Endometrium (tissue), 2 donors: ENCODE data around the gene SNAPC4.
"Not testable (repeated sequence)": the region's sequence is repeated elsewhere in the genome, so short reads cannot be mapped to it uniquely, and the experiment has no call there.

Source experiments
- FAIRE-seq: peaks from 2 replicates; lab custom pipeline; 2012; peaks lifted over from hg19 to GRCh38; lab: Jason Lieb, UNC
- donor health status: control.
- donor health status: control.

Gene SNAPC4

DNA sequence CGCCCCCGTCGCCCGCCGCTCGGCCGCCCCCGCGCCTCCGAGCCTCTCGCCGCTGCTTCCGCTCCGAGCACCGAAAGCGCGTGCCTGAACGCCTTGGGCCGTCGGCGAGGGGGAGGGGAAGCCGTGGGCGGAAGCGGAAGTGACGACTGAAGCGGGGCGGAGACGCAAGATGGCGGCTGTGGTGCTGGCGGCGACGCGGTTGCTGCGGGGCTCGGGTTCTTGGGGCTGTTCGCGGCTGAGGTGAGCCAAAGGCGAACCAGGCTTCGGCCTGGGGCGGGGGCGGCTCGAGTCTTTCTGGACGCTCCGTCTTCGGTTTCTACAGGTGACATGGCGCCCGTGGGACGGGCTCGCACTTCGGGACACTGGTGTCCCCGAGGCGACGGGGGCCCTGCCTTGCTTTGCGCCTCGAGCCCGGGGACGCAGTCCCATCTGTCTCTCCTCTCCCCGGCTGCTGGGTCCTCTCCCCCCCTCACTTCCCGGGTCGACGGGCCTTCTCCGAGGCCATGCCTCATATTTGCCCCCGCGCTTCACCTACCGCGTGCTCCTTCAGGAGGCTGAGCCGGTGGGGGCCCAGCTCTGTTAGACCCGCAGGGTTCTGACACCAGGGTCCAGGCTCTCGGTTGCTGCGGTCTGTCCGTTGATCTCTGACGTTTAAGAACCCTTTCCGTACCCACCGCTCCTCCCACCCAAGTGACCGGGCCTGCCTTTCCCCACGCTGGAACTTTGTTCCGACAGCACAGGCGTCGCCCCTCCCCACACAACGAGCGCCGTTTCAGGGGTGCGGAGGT is 10.7 kb upstream of the SNAPC4 start, which contains the start of the genes ENTR1 and PMPCA:
Gene ENTR1 (minus strand): TSS at position 115 of the 788 bp plus-strand sequence. CDS start 217 bp downstream, outside the sequence.
Gene PMPCA (plus strand): TSS at position 159 of the 788 bp plus-strand sequence. CDS start 11 bp downstream, at position 170.
- no peak for FAIRE-seq

DNA sequence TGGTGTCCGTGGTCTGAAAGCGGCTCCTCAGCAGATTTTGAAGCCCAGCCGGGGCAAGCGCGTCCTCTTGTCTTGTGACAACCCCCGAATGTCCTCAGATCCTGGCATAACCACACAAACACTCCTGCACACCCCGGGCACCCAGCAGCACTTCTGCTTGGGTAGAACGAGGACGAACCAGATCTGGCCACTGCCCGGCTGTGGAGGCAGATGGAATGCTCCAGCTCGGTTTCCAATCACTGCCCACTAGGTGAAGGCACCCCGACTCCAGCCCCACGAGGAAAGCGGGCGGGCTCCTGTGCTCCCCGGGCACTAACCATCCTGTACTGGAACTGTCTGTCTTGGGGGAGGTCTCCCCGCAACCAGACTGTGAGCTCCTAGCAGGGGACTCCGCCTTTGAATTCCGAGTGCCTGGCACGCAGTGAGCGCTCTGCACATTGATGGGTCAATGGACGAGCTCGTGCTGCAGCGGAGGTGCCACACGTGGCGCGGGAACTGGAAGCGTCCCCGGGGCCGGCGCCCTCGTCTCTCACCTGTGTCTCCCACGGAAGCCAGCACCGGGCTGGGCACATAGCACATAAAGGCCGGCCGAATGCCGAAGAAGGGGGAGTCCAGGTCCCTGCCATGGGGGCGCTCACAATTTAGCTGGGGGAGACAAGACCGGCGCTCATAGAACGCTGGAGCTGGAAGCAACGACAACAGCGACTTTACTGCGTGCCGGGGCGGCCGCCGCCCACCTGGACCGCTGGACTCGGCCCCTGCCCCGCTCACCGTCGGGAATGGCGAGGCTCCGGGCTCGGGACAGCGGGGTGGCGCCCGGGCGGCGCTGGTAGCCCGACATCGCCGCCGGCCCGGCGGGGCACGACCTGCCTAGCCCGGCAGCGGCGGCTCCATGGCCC is 9.8 kb upstream of the SNAPC4 start:
- FAIRE-seq = no peak

DNA sequence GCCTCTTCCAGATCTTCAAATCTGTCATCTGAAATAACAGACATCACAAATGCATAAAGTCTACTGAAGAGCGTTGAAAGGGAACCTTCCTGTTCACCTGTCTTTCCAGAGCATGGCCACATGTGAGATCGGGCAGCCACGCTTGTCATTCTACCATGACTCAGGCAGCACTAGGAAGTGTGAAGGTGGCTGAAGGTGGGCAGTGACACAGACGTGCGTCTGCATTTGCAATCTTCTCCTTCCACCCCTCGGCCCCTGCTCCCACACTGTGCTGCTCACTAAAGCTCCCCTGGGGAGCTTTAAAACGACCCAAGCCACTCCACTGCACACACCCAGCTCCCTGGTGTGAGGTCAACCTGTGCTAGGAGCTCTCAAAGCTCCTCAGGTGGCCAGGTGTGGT is 7.9 kb upstream of the SNAPC4 start:
- no peak for FAIRE-seq

DNA sequence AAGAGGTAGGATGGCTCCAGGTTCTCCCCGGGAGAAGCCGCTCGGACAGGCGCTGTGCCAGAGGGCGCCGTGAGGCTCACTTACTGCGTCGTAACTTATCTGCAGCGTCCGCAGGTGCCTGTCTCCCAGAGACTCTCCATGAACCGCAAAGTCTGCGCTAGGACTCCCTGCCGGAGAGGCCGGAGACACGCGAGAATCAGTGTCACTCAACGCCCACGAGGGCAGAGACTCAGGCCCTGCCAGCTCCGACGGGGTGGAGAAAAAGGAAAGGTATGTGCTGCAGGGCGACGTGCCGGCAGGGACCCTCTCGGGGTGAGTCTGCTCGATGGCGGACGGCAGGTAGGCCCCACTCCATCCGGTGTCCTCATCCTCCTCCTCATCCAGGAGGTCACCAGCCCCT is 7.1 kb upstream of the SNAPC4 start:
- not testable (repeated sequence) for FAIRE-seq

DNA sequence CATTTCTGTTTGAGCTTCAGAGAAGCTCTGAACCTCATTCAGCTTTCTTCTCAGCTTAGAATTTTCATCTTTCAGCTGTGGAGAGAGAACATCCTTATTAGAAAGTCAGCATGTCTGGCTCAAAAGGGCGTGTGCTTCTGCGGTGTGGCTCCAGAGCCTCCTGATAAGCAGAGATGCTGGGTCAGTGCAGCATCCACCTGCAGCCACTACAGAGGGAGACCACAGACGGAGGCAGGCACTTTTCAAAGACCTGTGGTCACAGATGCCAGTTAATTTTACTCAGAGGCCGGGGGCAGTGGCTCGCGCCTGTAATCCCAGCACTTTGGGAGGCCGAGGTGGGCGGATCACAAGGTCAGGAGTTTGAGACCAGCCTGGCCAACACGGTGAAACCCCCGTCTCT is 5.9 kb upstream of the SNAPC4 start:
- not testable (repeated sequence) for FAIRE-seq

DNA sequence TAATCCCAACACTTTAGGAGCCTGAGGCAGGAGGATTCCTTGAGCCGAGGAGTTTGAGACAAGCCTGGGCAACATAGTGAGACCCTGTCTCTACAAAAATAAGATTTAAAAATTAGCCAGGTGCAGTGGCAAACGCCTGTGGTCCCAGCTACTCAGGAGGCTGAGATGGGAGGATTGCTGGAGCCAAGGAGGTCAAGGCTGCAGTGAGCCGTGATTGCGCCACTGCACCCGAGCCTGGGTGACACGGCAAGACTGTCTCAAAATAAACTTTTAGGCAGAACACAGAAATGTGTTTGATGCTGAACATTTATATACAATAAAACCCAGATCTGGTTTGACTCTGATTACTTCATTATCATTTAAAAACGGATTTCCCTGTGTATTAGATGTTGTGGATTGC is 5.5 kb upstream of the SNAPC4 start:
- no peak for FAIRE-seq

DNA sequence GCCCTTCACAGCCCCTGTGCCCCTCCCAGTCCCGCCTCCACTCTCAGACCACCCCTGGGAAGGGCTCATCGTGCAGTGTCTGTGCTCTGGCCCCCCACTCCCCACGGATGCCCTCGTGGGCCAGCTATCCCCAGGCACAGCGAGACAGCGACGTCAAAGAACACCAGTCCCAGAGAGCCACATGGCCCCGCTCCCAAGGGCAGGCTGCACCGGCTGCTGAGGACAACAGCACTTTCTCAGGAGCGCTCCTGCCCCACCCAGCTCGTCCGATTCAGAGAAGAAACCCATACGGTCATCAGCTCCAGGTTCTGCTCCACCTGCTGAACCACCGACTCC is 4.8 kb upstream of the SNAPC4 start:
- no peak for FAIRE-seq

DNA sequence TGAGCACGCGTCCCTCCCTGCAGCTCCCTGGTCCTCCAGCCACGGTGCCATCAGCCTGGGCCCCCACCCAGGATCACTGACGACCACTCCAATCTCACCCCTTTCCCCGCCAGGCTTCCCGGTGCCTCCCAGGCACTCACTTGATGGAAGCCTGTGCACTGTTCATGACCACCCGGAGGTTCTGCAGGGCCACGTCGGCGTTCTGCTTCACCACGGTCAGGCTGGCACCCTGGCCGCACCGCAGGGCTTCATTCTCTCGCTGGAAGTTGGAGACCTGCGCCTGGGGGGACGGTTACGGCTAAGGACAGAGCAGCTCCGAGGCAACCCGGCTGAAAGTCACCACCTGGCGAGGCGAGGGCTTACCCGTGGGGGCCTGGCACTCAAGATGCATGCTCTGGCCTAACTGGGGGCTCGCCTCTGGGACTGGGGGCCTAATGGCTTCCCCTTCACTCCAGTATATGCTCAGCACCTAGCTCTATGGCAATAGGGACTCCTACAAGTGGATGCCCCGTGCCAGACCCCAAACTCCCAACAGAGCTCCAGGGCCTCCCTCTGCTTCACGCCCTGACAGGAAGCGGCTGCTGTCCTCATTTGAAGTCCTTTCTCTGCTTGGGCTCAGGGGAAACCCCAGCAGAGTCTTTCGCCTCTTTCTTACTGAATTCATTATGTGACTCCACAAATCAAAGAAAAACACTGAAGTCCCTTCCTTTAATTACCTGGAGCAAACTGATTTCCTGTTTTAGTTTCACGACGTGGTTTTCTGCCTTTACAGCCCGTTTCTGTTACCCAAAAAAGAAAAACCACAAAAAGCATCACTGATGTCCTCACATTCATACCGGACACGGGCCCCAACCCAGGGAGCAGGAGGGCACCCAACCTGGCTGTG is 4.2 kb upstream of the SNAPC4 start:
- FAIRE-seq = no peak

DNA sequence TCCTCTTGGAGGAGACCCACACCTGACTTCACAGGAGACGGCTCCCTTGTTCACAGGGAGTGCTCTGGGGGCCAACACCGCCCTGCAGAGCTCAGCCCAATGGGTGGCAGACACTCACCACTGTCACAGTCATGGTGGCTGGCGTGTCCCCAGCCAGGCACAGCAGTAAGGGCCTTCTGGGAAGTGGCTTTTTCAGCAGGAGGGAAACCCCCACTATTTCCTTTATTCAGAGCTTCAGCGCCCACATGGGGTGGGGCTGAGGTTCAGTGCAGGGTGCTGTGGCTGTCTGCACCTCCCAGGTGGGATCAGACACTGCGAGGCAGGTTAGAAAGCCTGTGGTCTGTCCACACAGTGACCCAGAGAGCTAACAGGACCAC is 3.6 kb upstream of the SNAPC4 start:
- no peak for FAIRE-seq

DNA sequence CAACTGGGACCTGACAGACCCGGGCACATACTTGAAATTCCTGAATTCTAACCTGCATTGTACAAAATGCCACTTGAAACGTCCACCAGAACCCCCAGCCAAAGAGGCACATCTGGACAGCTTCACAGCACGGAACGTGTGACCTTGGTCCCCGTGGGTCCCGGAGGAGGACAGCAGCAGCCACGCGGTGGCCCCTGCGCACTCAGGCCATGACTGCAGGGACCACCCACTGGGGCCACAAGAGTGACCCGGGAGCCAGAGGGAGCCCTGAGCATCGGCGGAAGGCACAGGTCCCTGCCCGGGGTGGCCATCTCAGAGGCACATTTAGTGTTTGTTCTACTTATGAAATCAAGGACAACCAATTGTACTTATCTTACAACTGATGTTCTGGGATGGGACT is 2.1 kb upstream of the SNAPC4 start:
- FAIRE-seq = no peak

DNA sequence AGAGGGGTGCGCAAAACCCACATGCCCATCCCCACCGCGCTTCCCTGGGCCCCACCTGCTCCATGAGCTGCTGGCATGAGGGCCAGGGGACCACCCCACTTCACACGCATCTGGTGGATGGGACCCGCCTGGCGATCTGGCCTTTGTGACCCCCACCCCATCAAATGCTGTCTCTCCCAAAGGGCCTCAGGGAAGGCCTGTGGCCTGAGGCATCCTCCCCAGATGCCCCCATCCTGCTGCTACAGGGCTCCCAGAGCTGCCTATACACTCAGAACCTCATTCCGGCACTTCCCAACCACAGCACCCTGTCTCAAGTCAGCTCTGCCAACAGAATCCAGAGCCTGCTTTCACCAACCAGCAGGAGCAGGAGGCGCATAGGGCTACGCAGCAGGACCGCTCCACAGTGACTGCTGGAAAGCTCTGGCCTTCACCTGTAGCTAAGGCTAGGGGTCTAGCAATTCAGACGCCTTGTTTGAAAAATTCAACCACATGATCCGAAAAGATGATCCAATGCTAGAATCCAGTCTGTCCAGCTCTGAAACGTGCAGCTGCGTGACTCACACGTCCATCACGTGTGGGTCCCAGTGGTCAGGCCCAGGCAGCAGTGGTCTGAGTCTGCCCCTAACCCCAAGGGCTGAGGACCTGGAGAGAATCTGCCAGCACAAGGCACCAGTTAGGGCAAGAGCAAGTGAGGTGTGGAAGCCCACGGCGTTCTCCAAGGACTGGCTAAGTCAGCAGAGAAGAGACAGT is 1.4 kb upstream of the SNAPC4 start:
- no peak for FAIRE-seq

DNA sequence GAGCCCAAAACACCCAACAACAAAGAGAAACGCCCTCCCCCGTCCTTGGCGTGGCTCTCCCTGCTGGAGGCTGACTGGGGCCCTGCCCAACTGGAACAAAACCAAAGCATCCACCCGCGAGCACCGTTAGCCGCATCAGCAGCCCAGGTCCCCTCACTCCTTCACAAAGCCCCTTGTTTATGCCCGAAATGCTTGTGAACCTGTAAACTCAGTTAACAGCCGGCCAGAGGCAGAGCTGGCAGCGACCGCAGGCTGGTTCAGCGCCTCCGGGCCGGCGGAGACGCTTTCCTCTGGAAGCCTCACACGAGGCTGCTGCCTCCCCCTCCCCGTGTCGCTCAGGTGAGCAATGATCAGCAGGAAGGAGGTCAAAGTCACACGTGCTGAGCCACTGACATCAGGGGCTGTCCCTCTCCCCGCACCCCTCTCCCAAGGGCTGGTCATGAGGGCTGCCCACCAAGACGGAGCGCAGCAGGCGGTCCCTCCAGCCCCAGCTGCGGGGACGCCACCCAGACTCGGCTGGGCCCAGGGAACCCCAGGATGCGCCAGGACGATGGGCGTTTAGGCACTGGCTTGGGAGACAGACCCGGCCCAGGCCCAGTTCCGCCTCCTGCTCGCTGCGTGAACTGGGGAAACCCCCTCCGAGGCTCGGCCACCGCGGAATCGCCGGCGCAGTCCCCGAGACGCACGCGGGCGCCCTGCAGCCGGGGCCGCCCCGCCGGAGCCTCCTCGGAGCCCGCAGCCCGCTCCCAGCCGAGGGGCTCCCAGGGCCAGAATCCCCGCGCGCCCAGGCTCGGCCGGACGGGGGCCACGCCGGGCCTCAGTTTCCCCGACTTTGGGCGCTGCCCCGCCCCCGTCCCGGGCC is 563 bp downstream of the SNAPC4 start:
- FAIRE-seq = no peak

DNA sequence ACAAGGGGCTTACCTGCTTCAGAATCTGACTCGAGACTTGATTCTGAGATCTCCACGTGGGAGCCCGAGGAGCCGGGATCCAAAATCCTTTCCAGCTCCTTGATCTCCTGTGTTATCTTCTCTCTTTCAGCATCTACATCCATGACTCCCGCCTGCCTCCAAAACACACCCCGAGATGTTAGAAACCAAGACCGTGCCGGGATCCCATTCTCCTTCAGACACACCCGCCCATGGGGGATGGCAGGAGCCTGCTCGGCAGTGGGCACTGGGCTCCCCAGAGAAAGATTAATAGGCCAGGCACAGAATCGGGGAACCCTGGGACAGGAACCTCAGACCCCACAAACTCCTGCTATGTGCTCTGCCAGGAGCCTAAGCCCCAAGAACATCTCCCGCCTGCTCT is 1.7 kb downstream of the SNAPC4 start:
- no peak for FAIRE-seq

DNA sequence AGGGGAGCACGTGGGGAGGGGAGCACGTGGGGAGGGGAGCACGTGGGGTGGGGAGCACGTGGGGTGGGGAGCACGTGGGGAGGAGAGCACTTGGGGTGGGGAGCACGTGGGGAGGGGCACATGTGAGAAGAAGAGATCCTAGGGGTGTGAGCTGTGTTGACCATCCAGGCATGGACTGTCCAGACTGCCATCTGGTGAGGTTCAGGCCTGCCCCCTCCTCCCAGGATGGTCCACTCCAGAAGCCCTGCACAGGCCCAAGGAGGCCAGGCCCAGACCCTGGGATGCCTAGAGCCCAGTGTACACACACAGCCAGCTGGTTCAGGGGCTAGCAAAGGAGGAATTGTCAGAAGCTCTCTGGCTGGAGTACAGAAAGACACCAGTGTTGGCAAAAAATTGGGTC is 2.3 kb downstream of the SNAPC4 start:
- no peak for FAIRE-seq

DNA sequence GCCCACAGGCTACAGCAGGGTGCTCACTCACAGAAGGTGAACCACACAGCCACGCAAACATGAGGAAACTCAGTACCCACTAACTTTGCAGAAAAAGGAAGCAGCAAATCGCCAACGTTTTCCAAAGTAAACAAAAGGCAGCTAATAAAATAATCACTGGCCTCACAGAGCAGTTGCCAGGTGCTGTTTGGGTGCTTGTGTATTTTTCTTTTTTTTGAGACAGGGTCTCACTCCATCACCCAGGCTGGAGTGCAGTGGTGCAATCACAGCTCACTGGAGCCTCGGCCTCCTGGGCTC is 3.8 kb downstream of the SNAPC4 start:
- no peak for FAIRE-seq

DNA sequence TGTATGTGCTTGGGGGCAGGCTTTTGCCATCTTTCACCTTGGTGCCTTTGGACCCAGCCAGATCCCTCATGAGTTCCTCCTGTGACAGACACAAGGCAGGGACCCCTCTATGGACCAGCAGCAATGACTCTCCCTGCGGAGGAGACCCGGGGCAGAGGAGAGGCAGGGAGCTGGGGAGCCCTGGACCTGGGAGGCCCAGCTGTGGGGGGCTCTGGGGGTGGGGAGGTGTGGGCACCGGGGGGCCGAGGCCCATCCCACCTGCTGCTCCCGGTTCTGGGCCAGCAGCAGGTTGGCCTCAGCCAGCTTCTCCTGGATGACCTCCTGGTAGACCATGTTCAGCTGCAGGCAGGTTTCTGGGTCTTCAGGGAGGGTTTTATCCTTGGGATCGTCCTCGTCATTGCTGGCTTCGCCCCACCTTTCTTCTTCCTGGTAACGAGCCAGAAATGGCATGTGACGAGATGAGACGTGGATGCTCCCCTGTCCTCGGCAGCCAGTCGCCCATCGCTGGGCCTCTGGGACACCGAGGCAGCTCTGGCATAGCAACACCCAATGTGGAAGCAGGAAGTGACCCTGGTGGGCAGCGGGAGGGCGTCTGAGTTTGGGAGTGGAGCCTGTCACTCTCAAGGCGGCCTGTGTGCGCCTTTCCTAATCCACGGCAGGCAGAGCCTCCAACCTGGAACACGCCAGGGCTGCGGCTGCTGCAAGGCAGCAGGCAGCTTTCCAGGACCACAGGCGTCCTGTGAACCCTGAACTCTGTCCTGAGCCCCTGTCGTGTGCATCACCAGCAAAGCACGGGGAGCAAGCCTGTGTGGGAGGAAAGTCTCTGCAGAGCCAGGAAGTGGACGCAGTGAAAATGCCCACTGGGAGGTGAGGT is 4.4 kb downstream of the SNAPC4 start:
- no peak for FAIRE-seq

DNA sequence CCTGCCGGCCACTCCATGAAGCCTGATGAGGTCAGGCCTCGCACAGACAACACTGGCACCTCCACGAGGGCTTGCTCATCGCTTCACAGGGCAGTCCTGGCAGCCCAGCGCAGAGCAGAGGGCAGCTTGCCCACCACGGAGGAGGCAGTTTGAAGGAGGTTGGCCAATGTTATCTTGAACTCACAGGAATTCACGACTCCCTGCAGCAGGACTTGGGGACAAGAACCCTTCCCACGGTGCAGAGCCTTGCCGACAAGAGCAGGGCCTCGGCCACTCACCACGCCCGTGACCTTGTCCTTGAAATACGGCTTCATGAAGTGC is 5.0 kb downstream of the SNAPC4 start:
- no peak for FAIRE-seq

DNA sequence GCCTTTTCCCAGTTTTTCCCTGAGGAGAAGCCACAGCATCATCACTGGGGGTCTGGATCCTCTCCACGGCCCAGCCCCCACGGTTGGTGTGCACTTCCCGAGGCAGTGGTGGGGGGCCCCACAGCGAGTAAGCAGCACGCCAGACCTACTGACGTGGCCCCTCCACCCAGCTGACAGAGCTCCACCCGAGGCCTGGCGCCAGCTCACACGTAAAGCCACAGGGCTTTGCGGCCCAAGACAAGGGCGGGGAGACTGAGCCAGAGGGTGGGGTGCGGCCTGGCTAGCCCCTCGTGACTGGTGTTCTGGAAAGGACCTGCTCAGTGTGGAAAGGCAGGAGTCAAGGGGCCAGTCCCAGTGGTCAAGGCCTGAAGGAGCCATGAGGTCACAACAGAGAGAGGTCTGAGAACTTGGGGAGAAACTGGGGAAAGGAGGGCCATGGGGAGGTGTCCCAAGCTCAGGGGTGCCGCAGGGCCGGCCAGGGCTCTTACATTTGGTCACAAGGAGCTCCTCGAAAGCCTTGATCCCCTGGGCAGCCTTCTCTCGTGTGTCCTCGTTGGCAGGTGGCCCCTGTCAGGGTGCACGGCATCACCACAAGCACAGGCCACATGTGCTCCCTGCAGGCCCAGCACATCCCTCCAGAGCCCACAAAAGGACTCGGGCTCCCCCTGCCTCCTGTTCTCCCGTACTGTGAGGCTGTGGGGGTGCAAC is 5.5 kb downstream of the SNAPC4 start:
- FAIRE-seq = no peak

DNA sequence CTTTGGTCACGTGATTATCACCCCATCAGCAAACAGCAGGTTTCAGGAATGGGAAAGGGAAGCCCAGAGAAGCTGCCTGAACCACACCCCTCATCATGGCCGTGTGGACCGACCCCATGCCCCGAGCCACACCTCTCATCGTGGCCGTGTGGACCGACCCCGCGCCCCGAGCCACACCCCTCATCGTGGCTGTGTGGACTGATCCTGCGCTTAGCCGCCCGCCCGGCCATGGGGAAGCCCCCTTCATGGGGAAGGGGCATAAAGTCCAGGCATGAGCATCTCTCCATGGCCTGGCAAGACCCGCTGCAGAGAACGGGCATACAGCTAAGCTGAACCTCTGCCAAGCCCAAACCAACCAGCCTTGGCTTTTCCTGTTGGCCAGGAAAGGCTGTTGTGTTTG is 6.4 kb downstream of the SNAPC4 start:
- FAIRE-seq = no peak
